Endodermal cell (in vitro differentiated cells): ENCODE results near the gene HBS1L. TPM values are rescaled to one million over a fixed set of nuclear protein-coding genes. Genes with fewer than 3 reads are reported as not detected.

Experiments used
- DNase-seq: peaks from one replicate; pipeline ENCODE4 v3.0.0-alpha.2; 2017
- H3K27ac ChIP-seq: 2 replicates; pipeline ENCODE4 v1.5.1; 2013; ENCODE audit warnings: mild to moderate bottlenecking, low read depth, low read length, moderate library complexity
- H3K27me3 ChIP-seq: 2 replicates; pipeline ENCODE4 v1.6.1; 2013; ENCODE audit warnings: mild to moderate bottlenecking, low read length, moderate library complexity; ENCODE audit not compliant: insufficient read depth, control insufficient read depth, poor library complexity, severe bottlenecking
- H3K36me3 ChIP-seq: 2 replicates; pipeline ENCODE4 v1.7.0; 2013; ENCODE audit warnings: mild to moderate bottlenecking, low read length, moderate library complexity; ENCODE audit not compliant: control insufficient read depth, insufficient read depth
- H3K4me1 ChIP-seq: one replicate; pipeline ENCODE4 v1.7.0; 2013; ENCODE audit warnings: low read length; ENCODE audit not compliant: control insufficient read depth, insufficient read depth
- H3K4me3 ChIP-seq: 2 replicates; pipeline ENCODE4 v1.5.1; 2013; ENCODE audit warnings: mild to moderate bottlenecking, low read length, moderate library complexity
- H3K9ac ChIP-seq: 2 replicates; pipeline ENCODE4 v1.6.1; 2013; ENCODE audit warnings: mild to moderate bottlenecking, low read length, moderate library complexity; ENCODE audit not compliant: poor library complexity, severe bottlenecking; ENCODE audit errors: extremely low read depth
- H3K9me3 ChIP-seq: 2 replicates; pipeline ENCODE4 v1.6.1; 2013; ENCODE audit warnings: mild to moderate bottlenecking, low read length, moderate library complexity; ENCODE audit not compliant: control insufficient read depth
- H3K27ac Mint-ChIP-seq: 2 replicates; pipeline ENCODE4 v1.8.0; 2020; ENCODE audit warnings: mixed read lengths
- H3K27me3 Mint-ChIP-seq: 2 replicates; pipeline ENCODE4 v1.8.0; 2021; ENCODE audit warnings: mild to moderate bottlenecking, mixed read lengths; ENCODE audit not compliant: insufficient read depth
- H3K36me3 Mint-ChIP-seq: 2 replicates; pipeline ENCODE4 v1.8.0; 2020; ENCODE audit warnings: low read depth, mixed read lengths
- H3K4me1 Mint-ChIP-seq: 2 replicates; pipeline ENCODE4 v1.8.0; 2020; ENCODE audit warnings: mixed read lengths
- H3K4me3 Mint-ChIP-seq: 2 replicates; pipeline ENCODE4 v1.8.0; 2020; ENCODE audit warnings: mild to moderate bottlenecking, moderate library complexity, mixed read lengths
- H3K9me3 Mint-ChIP-seq: 2 replicates; pipeline ENCODE4 v1.8.0; 2020; ENCODE audit warnings: mild to moderate bottlenecking, mixed read lengths
- CTCF ChIP-seq: fragments of 200-600 bp; sonication (generic); conservative IDR thresholded peaks from 2 replicates; pipeline ENCODE4 v1.5.0; 2021; ENCODE audit warnings: antibody characterized with exemption, mild to moderate bottlenecking
- WGBS, 2 experiments: methylation state at CpG; one replicate each; pipeline versions ENCODE4 v1.1.5 to v1.1.7; 2013; ENCODE audit warnings: missing lambda C conversion rate in 2 of 2, mixed read lengths in 1 of 2; ENCODE audit not compliant: insufficient coverage in 1 of 2, insufficient read length in 1 of 2; 5-methylcytosine and 5-hydroxymethylcytosine counted together
- total RNA-seq, 2 donors: library from RNA; stranded (reverse); fragmentation: NEBNext Ultra II Directional in 1 of 2; extraction: Animal tissue kit (Norgen Biotek cat#: 25700) in 1 of 2; gene quantifications; 2 replicates in 1 of 2; 3 replicates in 1 of 2; pipeline ENCODE4 v1.2.1, GENCODE V29; 2021

HBS1L gene
- total RNA-seq, 2 donors from 2014 or later = 106 to 122 TPM

- TF ChIP-seq CTCF = no peak
- no peaks in the 10 kb centered on the region for H3K9me3 Mint-ChIP-seq
- H3K4me3 Mint-ChIP-seq = no peak overlapping the region
- Histone ChIP-seq H3K27me3 (no peaks in the 10 kb centered on the region), H3K27ac (no peak overlapping the region), H3K36me3 (no peaks in the 10 kb centered on the region), H3K9ac (no peak overlapping the region), H3K4me1 (no peaks in the 10 kb centered on the region), H3K9me3 (no peaks in the 10 kb centered on the region), H3K4me3 (no peak overlapping the region)
- no peak overlapping the region for H3K27ac Mint-ChIP-seq
- 93 to 94% methylated on average over 11 to 13 of the region's 13 CpGs for WGBS, 2 experiments
- H3K27me3 Mint-ChIP-seq = no peaks in the 10 kb centered on the region
- no peaks in the 10 kb centered on the region for H3K4me1 Mint-ChIP-seq
- no peaks in the 10 kb centered on the region for H3K36me3 Mint-ChIP-seq
- DNase-seq = no peak
Observed at GRCh38 chr6:134951494-134952263, 102.9 kb downstream of the HBS1L start.

GRCh38 chr6:134950482-134950881, 104.1 kb downstream of the HBS1L start:
- Histone ChIP-seq H3K9ac (no peak overlapping the region), H3K36me3 (no peaks in the 10 kb centered on the region), H3K27ac (no peak overlapping the region), H3K4me3 (no peak overlapping the region), H3K9me3 (no peaks in the 10 kb centered on the region), H3K27me3 (no peaks in the 10 kb centered on the region), H3K4me1 (no peaks in the 10 kb centered on the region)
- Mint-ChIP-seq H3K27ac (no peak overlapping the region), H3K4me1 (no peaks in the 10 kb centered on the region), H3K9me3 (no peaks in the 10 kb centered on the region), H3K27me3 (no peaks in the 10 kb centered on the region), H3K36me3 (no peaks in the 10 kb centered on the region), H3K4me3 (no peak overlapping the region)
- WGBS, 2 experiments = 79 to 90% methylated on average over 2 of the region's 2 CpGs
- DNase-seq = no peak
- TF ChIP-seq CTCF = no peak

- DNase-seq = no peak
Observed at GRCh38 chr6:134949927-134950326, 104.7 kb downstream of the HBS1L start, which contains the start of gene ALDH8A1. ALDH8A1 (minus strand) TSS chr6:134950101; CDS start chr6:134950053, 48 bp downstream.

More at GRCh38 chr6:134949927-134950326, 104.7 kb downstream of the HBS1L start, which contains the start of gene ALDH8A1:
- WGBS, 2 experiments = 81 to 84% methylated on average over 2 to 4 of the region's 4 CpGs
- H3K27ac ChIP-seq = no peak within 1 kb of the TSS
- no peaks in the 10 kb centered on the region for H3K4me1 ChIP-seq
- no peaks in the 10 kb centered on the region for H3K27me3 Mint-ChIP-seq
- TF ChIP-seq CTCF = no peak
- no peak within 1 kb of the TSS for H3K4me3 Mint-ChIP-seq
- H3K36me3 ChIP-seq = no peaks in the 10 kb centered on the region
- no peaks in the 10 kb centered on the region for H3K4me1 Mint-ChIP-seq
- H3K27ac Mint-ChIP-seq = no peak within 1 kb of the TSS
- H3K27me3 ChIP-seq = no peaks in the 10 kb centered on the region
- H3K9ac ChIP-seq = no peak within 1 kb of the TSS
- H3K4me3 ChIP-seq = no peak within 1 kb of the TSS
- H3K36me3 Mint-ChIP-seq = no peaks in the 10 kb centered on the region
- H3K9me3 ChIP-seq = no peaks in the 10 kb centered on the region
- H3K9me3 Mint-ChIP-seq = no peaks in the 10 kb centered on the region
